Measurements from ENCODE around the gene UGT2B11.
"Not testable (repeated sequence)": the region's sequence is repeated elsewhere in the genome, so short reads cannot be mapped to it uniquely, and the experiment has no call there.

UGT2B11 gene

DNA sequence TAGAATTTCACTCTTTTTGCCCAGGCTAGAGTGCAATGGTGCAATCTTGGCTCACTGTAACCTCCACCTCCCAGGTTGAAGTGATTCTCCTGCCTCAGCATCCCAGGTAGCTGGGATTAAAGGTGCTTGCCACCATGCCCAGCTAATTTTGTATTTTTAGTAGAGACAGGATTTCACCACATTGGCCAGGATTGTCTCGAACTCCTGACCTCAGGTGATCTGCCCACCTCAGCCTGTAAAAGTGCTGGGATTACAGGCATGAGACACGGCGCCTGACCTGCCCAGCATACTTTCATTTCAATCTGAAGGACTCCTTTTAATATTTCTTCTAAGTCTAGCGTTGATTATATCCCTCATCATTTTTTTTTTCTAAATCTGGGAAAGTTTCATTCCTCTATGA lies 45.4 kb downstream of the UGT2B11 start:
- not testable (repeated sequence) for ATAC-seq

DNA sequence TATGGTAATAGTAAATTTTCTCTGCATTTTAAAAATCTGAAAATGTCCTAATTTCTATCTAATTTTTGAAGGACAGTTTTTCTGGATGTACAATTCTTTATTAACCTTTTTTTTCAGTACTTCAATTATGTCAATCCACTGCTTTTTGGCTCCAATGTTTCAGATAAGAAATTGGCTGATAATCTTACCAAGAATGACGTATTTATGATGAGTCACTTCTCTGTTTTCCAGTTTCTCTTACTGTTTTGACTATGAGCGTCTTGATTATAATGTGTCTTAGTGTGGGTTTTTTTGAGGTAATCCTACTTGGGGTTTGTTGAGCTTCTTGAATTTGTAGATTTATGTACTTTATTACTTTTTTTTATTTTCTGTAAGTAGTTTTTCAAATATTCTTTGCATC lies 47.2 kb downstream of the UGT2B11 start:
- ATAC-seq, result no peak

DNA sequence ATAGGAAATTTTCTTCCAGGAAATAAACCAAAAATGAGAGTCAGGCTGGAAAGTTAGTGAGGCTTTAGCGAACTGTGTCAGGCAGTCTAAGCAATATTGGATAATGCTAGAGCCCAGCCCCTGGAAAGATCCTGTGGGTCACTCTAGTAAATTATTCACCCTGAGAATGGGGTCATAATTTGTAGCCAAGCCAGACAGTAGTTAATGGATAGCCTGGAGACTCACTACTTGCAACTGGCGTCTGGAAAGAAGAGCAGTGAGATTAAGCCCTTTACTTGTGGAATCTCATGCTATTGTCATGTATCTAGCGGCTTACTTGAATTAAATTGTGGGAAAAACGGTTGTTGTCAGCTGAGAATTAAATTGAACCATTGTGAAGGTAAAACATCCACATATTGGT lies 48.2 kb downstream of the UGT2B11 start:
- not testable (repeated sequence) for ATAC-seq

- not testable (repeated sequence) for ATAC-seq
These were observed 48.8 kb downstream of the UGT2B11 start for GRCh38 chr4:69165707-69166106.

- ATAC-seq, result no peak
These were observed 57.6 kb downstream of the UGT2B11 start for GRCh38 chr4:69156913-69157312.

DNA sequence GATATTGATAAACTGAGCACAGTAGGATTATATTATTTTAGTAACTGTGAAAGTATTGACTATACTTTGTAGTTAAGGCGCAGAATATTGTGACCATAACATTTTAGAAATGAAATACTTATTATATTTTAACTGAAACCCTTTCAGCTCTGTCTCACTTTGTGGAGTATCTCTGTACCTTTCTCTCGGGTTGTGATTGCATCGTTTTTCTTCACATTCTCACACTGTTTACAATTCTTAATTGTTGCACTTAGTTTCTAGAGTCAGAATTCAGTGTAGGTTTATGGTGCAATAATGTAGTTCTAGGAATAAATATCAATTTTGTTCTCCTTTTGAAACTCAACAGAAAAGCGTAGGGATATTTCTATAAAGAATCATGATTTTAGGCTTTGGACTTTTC lies 60.5 kb downstream of the UGT2B11 start:
- ATAC-seq, result no peak

Data from activated CD4-positive, CD25-positive, alpha-beta regulatory T cell treated with anti-CD3 and anti-CD28 coated beads, Interleukin-2, amount 50 U/mL, for 24 hours (primary cell).